K562 (cell line): ENCODE results near the gene GTF2A1L. TPM values are rescaled to one million over a fixed set of nuclear protein-coding genes. Genes with fewer than 3 reads are reported as not detected.

Experiments
- SRF ChIP-seq, 2 experiments: fragments of 250-450, 450-650 bp in 1 of 2; sonication (Bioruptor Pico) in 1 of 2; sonication (generic) in 1 of 2; formaldehyde crosslinking; IDR thresholded peaks; 2 replicates each; pipeline versions ENCODE4 v1.5.0 to v1.5.1; 2020 to 2022; ENCODE audit warnings: mild to moderate bottlenecking in 1 of 2, missing genetic modification reagents in 1 of 2
- TGIF2 ChIP-seq: sonication (generic); formaldehyde crosslinking; IDR thresholded peaks from 2 replicates; pipeline ENCODE4 v1.8.1; 2022; ENCODE audit warnings: mild to moderate bottlenecking, missing genetic modification reagents, moderate library complexity
- ZBTB40 ChIP-seq, 2 experiments: fragments of 450-650 bp in 1 of 2; sonication (generic) in 1 of 2; formaldehyde crosslinking in 1 of 2; IDR thresholded peaks; 2 replicates each; pipeline versions ENCODE4 v1.7.1 to v1.9.0; 2016 to 2022; ENCODE audit warnings: inconsistent platforms in 1 of 2, mild to moderate bottlenecking in 1 of 2, missing genetic modification reagents in 1 of 2
- ZSCAN29 ChIP-seq: fragments of 450-650 bp; IDR thresholded peaks from 2 replicates; pipeline ENCODE4 v1.6.1; 2017
- polyA plus RNA-seq, 8 experiments: library from polyadenylated mRNA; depleted of rRNA in 4 of 8; stranded (reverse) in 5 of 8; unstranded in 3 of 8; fragments of >200 nt; fragmentation: Nextera tagmentation in 2 of 8; fragmentation: Illumina TruSeq in 1 of 8; extraction: Ambion mirVana in 2 of 8; extraction: Trizol in 1 of 8; gene quantifications; 2 replicates each; pipeline versions ENCODE4 v1.2.1 to v1.2.3, GENCODE V29; 2011 to 2014; ENCODE audit warnings: inconsistent platforms in 1 of 8, missing spikeins in 1 of 8
- total RNA-seq, 7 experiments: library from RNA; depleted of rRNA in 6 of 7; stranded (reverse); fragments of >200 nt in 6 of 7; fragmentation: Illumina TruSeq in 2 of 7; extraction: Trizol in 2 of 7; gene quantifications; 2 replicates each; pipeline versions ENCODE4 v1.2.1 to v1.2.3, GENCODE V29; 2011 to 2021; ENCODE audit warnings: low replicate concordance in 1 of 7

Gene GTF2A1L
- total and polyA plus RNA-seq, 9 of the 15 experiments (the other 6 are each of a cell fraction or from before 2014, with no cell fraction given) = 0.05 to 0.35 (median 0.12) TPM; not detected in 5

- no peak for TF ChIP-seq ZBTB40 (IDR thresholded peaks at IDR 0.05)
- TF ChIP-seq ZBTB40 (CRISPR knock-in tag; IDR thresholded peaks at IDR 0.05) = no peak
- TF ChIP-seq TGIF2 (CRISPR knock-in tag) = no peak
- TF ChIP-seq ZSCAN29 = no peak
- TF ChIP-seq SRF (CRISPR knock-in tag; IDR thresholded peaks at IDR 0.05) = no peak
These were observed 2.9 kb downstream of the GTF2A1L start (continued) for GRCh38 chr2:48620604-48621003.
